Measurements from ENCODE around the gene RFTN1. TPM values are rescaled to one million over a fixed set of nuclear protein-coding genes. Genes with fewer than 3 reads are reported as not detected.

The RFTN1 gene
- total and polyA plus RNA-seq, 2 donors from 2014 or later, result 15.3 to 34.1 TPM

GRCh38 chr3:16423298-16423697, 90.2 kb downstream of the RFTN1 start:
- H3K4me1 ChIP-seq (ENCODE audit: control insufficient read depth in 2 of 3, insufficient read depth in 2 of 3, low read depth in 1 of 3, low read length in 3 of 3), result no peaks in the 10 kb centered on the region
- no peak for TF ChIP-seq CTCF (IDR thresholded peaks at IDR 0.05; ENCODE audit: borderline replicate concordance, extremely low read depth, insufficient read depth)
- H3K27ac ChIP-seq (ENCODE audit: low read depth in 2 of 2, low read length in 2 of 2), result no peak overlapping the region
- FAIRE-seq, result no peak
- intact Hi-C loops (cut with DNase I), result no loop called here
- no peak overlapping the region for H3K4me3 ChIP-seq (ENCODE audit: low read length in 3 of 3)
- DNase-seq, result no peak
- no peak overlapping the region for H3K9ac ChIP-seq (ENCODE audit: low read length in 3 of 3)
- no peaks in the 10 kb centered on the region for H3K9me3 ChIP-seq (ENCODE audit: control insufficient read depth in 2 of 3, insufficient read depth in 1 of 3, low read length in 3 of 3)
- no peaks in the 10 kb centered on the region for H3K36me3 ChIP-seq (ENCODE audit: control insufficient read depth in 2 of 3, insufficient read depth in 3 of 3, low read length in 3 of 3)
- H3K27me3 ChIP-seq (ENCODE audit: control insufficient read depth, insufficient read depth, low read length), result no peaks in the 10 kb centered on the region

- Histone ChIP-seq H3K9me3 (ENCODE audit: control insufficient read depth in 2 of 3, insufficient read depth in 1 of 3, low read length in 3 of 3) (no peaks in the 10 kb centered on the region), H3K27ac (ENCODE audit: low read depth in 2 of 2, low read length in 2 of 2) (no peak overlapping the region), H3K36me3 (ENCODE audit: control insufficient read depth in 2 of 3, insufficient read depth in 3 of 3, low read length in 3 of 3) (no peaks in the 10 kb centered on the region), H3K9ac (ENCODE audit: low read length in 3 of 3) (no peak overlapping the region), H3K4me1 (ENCODE audit: control insufficient read depth in 2 of 3, insufficient read depth in 2 of 3, low read depth in 1 of 3, low read length in 3 of 3) (no peaks in the 10 kb centered on the region), H3K4me3 (ENCODE audit: low read length in 3 of 3) (no peak overlapping the region), H3K27me3 (ENCODE audit: control insufficient read depth, insufficient read depth, low read length) (no peaks in the 10 kb centered on the region)
- DNase-seq, result no peak
- intact Hi-C loops (cut with DNase I), result no loop called here
- no peak for FAIRE-seq
- TF ChIP-seq CTCF (IDR thresholded peaks at IDR 0.05; ENCODE audit: borderline replicate concordance, extremely low read depth, insufficient read depth), result no peak
These were observed 93.8 kb downstream of the RFTN1 start for GRCh38 chr3:16419640-16420241.

- DNase-seq (peak in 1 of 5 donors; percentile 57), FAIRE-seq (no peak)
- no peaks in the 10 kb centered on the region for H3K9me3 ChIP-seq (ENCODE audit: control insufficient read depth in 2 of 3, insufficient read depth in 1 of 3, low read length in 3 of 3)
- no peaks in the 10 kb centered on the region for H3K4me1 ChIP-seq (ENCODE audit: control insufficient read depth in 2 of 3, insufficient read depth in 2 of 3, low read depth in 1 of 3, low read length in 3 of 3)
- no peak overlapping the region for H3K9ac ChIP-seq (ENCODE audit: low read length in 3 of 3)
- no peaks in the 10 kb centered on the region for H3K27me3 ChIP-seq (ENCODE audit: control insufficient read depth, insufficient read depth, low read length)
- no peaks in the 10 kb centered on the region for H3K36me3 ChIP-seq (ENCODE audit: control insufficient read depth in 2 of 3, insufficient read depth in 3 of 3, low read length in 3 of 3)
- intact Hi-C loops (cut with DNase I), result no loop called here
- peak overlapping the region in 1 of 2 donors; percentile 43 for H3K27ac ChIP-seq (ENCODE audit: low read depth in 2 of 2, low read length in 2 of 2)
- TF ChIP-seq CTCF (IDR thresholded peaks at IDR 0.05; ENCODE audit: borderline replicate concordance, extremely low read depth, insufficient read depth), result no peak
- H3K4me3 ChIP-seq (ENCODE audit: low read length in 3 of 3), result no peak overlapping the region
These were observed 95.4 kb downstream of the RFTN1 start for GRCh38 chr3:16417945-16418739.
